Kidney (tissue), 14 donors: ENCODE results near the gene ZNF524. TPM values are rescaled to one million over a fixed set of nuclear protein-coding genes. Genes with fewer than 3 reads are reported as not detected.

Source experiments
- DNase-seq, 5 donors: peaks; one replicate each; pipeline ENCODE4 v3.0.0-alpha.2; 2013 to 2020
- FAIRE-seq: peaks from 2 replicates; lab custom pipeline; 2012; peaks lifted over from hg19 to GRCh38; lab: Jason Lieb, UNC
- H3K27ac ChIP-seq, 2 donors: one replicate each; pipeline ENCODE4 v1.7.0; 2013; ENCODE audit warnings: low read depth in 2 of 2, low read length in 2 of 2, inconsistent platforms in 1 of 2
- H3K27me3 ChIP-seq: one replicate; pipeline ENCODE4 v1.7.1; 2013; ENCODE audit warnings: low read length, inconsistent platforms; ENCODE audit not compliant: control insufficient read depth, insufficient read depth
- H3K36me3 ChIP-seq, 3 donors: one replicate each; pipeline versions ENCODE4 v1.7.0 to v1.7.1; 2013; ENCODE audit warnings: low read length in 3 of 3, control low read depth in 1 of 3, inconsistent platforms in 1 of 3; ENCODE audit not compliant: insufficient read depth in 3 of 3, control insufficient read depth in 2 of 3
- H3K4me1 ChIP-seq, 3 donors: one replicate each; pipeline versions ENCODE4 v1.7.0 to v1.7.1; 2013; ENCODE audit warnings: low read length in 3 of 3, inconsistent platforms in 1 of 3, low read depth in 1 of 3; ENCODE audit not compliant: control insufficient read depth in 2 of 3, insufficient read depth in 2 of 3
- H3K4me3 ChIP-seq, 3 donors: one replicate each; pipeline versions ENCODE4 v1.7.0 to v1.8.1; 2013; ENCODE audit warnings: low read length in 3 of 3, control low read depth in 1 of 3, inconsistent platforms in 1 of 3
- H3K9ac ChIP-seq, 3 donors: one replicate each; pipeline versions ENCODE4 v1.7.0 to v1.7.1; 2013; ENCODE audit warnings: low read length in 3 of 3, control low read depth in 1 of 3, inconsistent platforms in 1 of 3
- H3K9me3 ChIP-seq, 3 donors: one replicate each; pipeline versions ENCODE4 v1.7.0 to v1.7.1; 2013; ENCODE audit warnings: low read length in 3 of 3, control low read depth in 1 of 3, inconsistent platforms in 1 of 3; ENCODE audit not compliant: control insufficient read depth in 2 of 3, insufficient read depth in 1 of 3
- intact Hi-C: fragments of 100-400 bp; cut with DNase I; formaldehyde crosslinking; loops from one replicate; pipeline ENCODE4 v1.11.1; 2022
- polyA plus RNA-seq: library from polyadenylated mRNA; stranded (reverse); fragments of 350-450 nt; fragmentation: Illumina TruSeq; extraction: RNeasy Lipid Tissue Mini Kit (QIAGEN cat#74804); gene quantifications from one replicate; pipeline ENCODE4 v1.2.3, GENCODE V29; 2014; ENCODE audit warnings: low read depth, low replicate concordance; ENCODE audit not compliant: insufficient read depth
- total RNA-seq: library from RNA; stranded (reverse); fragmentation: NEBNext Ultra II Directional; extraction: Animal tissue kit (Norgen Biotek cat#: 25700); gene quantifications from one replicate; pipeline ENCODE4 v1.2.1, GENCODE V29; 2021
- TF ChIP-seq, protein P1 (sequence below): IDR thresholded peaks from 3 replicates; pipeline ENCODE4 v1.5.1; 2012; ENCODE audit warnings: mild to moderate bottlenecking, moderate library complexity, borderline replicate concordance; ENCODE audit not compliant: insufficient read depth; ENCODE audit errors: extremely low read depth
- donor health status: control.
- donor health status: control.
- donor health status: control.
- donor health status: control.
- donor health status: control.
- donor health status: DM: yes; HTN: yes; CAD: no.
- donor health status: Normal renal cell carcinoma (clear cell type).

ZNF524 gene
- total and polyA plus RNA-seq, 2 donors from 2014 or later, result 22.9 to 32.6 TPM

GRCh38 chr19:55616395-55616875 lies 16.3 kb downstream of the ZNF524 start:
- peaks cover 0 to 6% (median 0%) of the 10 kb centered on the region in 3 donors for H3K36me3 ChIP-seq
- intact Hi-C loops, result loop anchor here (10.0 kb wide), 1 partner anchor 352 kb away; no protein-coding TSS in a partner anchor
- TF ChIP-seq, protein P1, sequence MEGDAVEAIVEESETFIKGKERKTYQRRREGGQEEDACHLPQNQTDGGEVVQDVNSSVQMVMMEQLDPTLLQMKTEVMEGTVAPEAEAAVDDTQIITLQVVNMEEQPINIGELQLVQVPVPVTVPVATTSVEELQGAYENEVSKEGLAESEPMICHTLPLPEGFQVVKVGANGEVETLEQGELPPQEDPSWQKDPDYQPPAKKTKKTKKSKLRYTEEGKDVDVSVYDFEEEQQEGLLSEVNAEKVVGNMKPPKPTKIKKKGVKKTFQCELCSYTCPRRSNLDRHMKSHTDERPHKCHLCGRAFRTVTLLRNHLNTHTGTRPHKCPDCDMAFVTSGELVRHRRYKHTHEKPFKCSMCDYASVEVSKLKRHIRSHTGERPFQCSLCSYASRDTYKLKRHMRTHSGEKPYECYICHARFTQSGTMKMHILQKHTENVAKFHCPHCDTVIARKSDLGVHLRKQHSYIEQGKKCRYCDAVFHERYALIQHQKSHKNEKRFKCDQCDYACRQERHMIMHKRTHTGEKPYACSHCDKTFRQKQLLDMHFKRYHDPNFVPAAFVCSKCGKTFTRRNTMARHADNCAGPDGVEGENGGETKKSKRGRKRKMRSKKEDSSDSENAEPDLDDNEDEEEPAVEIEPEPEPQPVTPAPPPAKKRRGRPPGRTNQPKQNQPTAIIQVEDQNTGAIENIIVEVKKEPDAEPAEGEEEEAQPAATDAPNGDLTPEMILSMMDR, result no peak
- H3K4me1 ChIP-seq, result no peaks in the 10 kb centered on the region
- H3K27ac ChIP-seq, result no peak overlapping the region
- H3K27me3 ChIP-seq, result no peaks in the 10 kb centered on the region
- no peaks in the 10 kb centered on the region for H3K9me3 ChIP-seq
- no peak for FAIRE-seq
- no peak overlapping the region for H3K4me3 ChIP-seq
- no peak for DNase-seq
- H3K9ac ChIP-seq, result no peak overlapping the region

GRCh38 chr19:55617426-55617825 lies 17.3 kb downstream of the ZNF524 start:
- intact Hi-C loops, result loop anchor here (10.0 kb wide), 1 partner anchor 353 kb away; no protein-coding TSS in a partner anchor

GRCh38 chr19:55618426-55618825 lies 18.3 kb downstream of the ZNF524 start:
- TF ChIP-seq, protein P1, result no peak
- no peak overlapping the region for H3K4me3 ChIP-seq
- intact Hi-C loops, result loop anchor here (10.0 kb wide), 1 partner anchor 354 kb away; no protein-coding TSS in a partner anchor
- no peak for DNase-seq
- H3K4me1 ChIP-seq, result peaks cover 0 to under 1% (median 0%) of the 10 kb centered on the region in 3 donors
- no peak overlapping the region for H3K9ac ChIP-seq
- no peak for FAIRE-seq
- H3K36me3 ChIP-seq, result peaks cover 0 to 6% (median 0%) of the 10 kb centered on the region in 3 donors
- H3K27me3 ChIP-seq, result no peaks in the 10 kb centered on the region
- no peak overlapping the region for H3K27ac ChIP-seq
- no peaks in the 10 kb centered on the region for H3K9me3 ChIP-seq

More at GRCh38 chr19:55617426-55617825, 17.3 kb downstream of the ZNF524 start:
- Histone ChIP-seq H3K9me3 (no peaks in the 10 kb centered on the region), H3K36me3 (peaks cover 0 to 6% (median 0%) of the 10 kb centered on the region in 3 donors), H3K9ac (no peak overlapping the region), H3K4me3 (no peak overlapping the region), H3K4me1 (no peaks in the 10 kb centered on the region), H3K27ac (no peak overlapping the region), H3K27me3 (no peaks in the 10 kb centered on the region)
- DNase-seq (no peak), FAIRE-seq (no peak)
- TF ChIP-seq, protein P1, result no peak
